Fibroblast of lung (primary cell): ENCODE measurements around the gene CCR2.

Experiments used
- CTCF ChIP-seq, 2 donors: IDR thresholded peaks in 1 of 2; conservative IDR thresholded peaks in 1 of 2; 1 replicate in 1 of 2; 2 replicates in 1 of 2; pipeline ENCODE4 v1.5.1; 2011 to 2012; ENCODE audit warnings: low read length in 2 of 2, control low read depth in 1 of 2, inconsistent platforms in 1 of 2, low read depth in 1 of 2, mild to moderate bottlenecking in 1 of 2
- EZH2 ChIP-seq: IDR thresholded peaks from 2 replicates; pipeline ENCODE4 v1.5.1; 2012; ENCODE audit warnings: low read length, control low read depth, mild to moderate bottlenecking; ENCODE audit errors: missing control alignments

GRCh38 chr3:46318207-46318927, 35.5 kb upstream of the CCR2 start:
- no peak for TF ChIP-seq CTCF (conservative IDR thresholded peaks at IDR 0.05 in 1 of 2, IDR thresholded peaks at IDR 0.05 in 1 of 2; ENCODE audit: low read depth in 1 of 2, low read length in 2 of 2)
- no peak for TF ChIP-seq EZH2
